ENCODE results near the gene CD300C.

DNA sequence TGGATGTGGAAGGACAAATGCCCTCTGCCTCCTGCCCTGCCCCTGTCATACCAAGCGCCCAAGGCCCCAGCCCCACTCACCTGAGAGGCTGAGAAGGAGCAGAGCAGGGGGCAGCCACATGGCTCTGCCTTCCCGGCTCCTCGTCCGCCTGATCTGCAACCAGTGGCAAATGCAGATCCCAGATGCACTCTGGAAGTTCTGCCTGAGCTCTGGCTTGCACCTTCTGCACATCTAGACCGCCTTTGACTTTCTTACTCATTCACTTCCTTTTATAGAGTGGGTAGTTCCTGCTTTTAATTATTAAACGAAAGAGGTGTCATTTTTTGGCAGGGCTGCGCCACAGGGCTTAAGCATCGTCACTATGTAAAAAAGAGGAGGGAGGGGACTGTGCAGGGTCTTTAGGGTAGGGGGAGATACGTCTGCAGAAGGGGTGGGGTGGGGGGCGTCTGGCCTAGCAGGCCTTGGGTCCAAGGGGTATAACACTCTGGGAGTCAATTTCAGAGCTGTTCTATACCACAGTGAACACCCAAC is 14.6 kb downstream of the CD300C start, which contains the start of gene CD300LB:
- TF ChIP-seq, protein P1, sequence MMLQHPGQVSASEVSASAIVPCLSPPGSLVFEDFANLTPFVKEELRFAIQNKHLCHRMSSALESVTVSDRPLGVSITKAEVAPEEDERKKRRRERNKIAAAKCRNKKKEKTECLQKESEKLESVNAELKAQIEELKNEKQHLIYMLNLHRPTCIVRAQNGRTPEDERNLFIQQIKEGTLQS (CRISPR knock-in tag; conservative IDR thresholded peaks at IDR 0.05): no peak
- TF ChIP-seq, protein P2, sequence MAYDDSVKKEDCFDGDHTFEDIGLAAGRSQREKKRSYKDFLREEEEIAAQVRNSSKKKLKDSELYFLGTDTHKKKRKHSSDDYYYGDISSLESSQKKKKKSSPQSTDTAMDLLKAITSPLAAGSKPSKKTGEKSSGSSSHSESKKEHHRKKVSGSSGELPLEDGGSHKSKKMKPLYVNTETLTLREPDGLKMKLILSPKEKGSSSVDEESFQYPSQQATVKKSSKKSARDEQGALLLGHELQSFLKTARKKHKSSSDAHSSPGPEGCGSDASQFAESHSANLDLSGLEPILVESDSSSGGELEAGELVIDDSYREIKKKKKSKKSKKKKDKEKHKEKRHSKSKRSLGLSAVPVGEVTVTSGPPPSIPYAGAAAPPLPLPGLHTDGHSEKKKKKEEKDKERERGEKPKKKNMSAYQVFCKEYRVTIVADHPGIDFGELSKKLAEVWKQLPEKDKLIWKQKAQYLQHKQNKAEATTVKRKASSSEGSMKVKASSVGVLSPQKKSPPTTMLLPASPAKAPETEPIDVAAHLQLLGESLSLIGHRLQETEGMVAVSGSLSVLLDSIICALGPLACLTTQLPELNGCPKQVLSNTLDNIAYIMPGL (CRISPR knock-in tag; IDR thresholded peaks at IDR 0.05): no peak
- TF ChIP-seq, protein P3, sequence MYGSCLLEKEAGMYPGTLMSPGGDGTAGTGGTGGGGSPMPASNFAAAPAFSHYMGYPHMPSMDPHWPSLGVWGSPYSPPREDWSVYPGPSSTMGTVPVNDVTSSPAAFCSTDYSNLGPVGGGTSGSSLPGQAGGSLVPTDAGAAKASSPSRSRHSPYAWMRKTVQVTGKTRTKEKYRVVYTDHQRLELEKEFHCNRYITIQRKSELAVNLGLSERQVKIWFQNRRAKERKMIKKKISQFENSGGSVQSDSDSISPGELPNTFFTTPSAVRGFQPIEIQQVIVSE (CRISPR knock-in tag; IDR thresholded peaks at IDR 0.05; ENCODE audit: borderline replicate concordance): no peak
- TF ChIP-seq, protein P4, sequence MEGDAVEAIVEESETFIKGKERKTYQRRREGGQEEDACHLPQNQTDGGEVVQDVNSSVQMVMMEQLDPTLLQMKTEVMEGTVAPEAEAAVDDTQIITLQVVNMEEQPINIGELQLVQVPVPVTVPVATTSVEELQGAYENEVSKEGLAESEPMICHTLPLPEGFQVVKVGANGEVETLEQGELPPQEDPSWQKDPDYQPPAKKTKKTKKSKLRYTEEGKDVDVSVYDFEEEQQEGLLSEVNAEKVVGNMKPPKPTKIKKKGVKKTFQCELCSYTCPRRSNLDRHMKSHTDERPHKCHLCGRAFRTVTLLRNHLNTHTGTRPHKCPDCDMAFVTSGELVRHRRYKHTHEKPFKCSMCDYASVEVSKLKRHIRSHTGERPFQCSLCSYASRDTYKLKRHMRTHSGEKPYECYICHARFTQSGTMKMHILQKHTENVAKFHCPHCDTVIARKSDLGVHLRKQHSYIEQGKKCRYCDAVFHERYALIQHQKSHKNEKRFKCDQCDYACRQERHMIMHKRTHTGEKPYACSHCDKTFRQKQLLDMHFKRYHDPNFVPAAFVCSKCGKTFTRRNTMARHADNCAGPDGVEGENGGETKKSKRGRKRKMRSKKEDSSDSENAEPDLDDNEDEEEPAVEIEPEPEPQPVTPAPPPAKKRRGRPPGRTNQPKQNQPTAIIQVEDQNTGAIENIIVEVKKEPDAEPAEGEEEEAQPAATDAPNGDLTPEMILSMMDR (IDR thresholded peaks at IDR 0.05): no peak
- TF ChIP-seq, protein P5, sequence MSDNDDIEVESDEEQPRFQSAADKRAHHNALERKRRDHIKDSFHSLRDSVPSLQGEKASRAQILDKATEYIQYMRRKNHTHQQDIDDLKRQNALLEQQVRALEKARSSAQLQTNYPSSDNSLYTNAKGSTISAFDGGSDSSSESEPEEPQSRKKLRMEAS (CRISPR knock-in tag; IDR thresholded peaks at IDR 0.05): no peak

All from WTC11 (cell line).